ENCODE measurements around the gene EXOC6.
A peak's percentile ranks its signal among the peaks of the same experiment; 100 is the strongest.

The EXOC6 gene

GRCh38 chr10:92834986-92835385 is 13.3 kb upstream of the EXOC6 start:
- DNase-seq: no peak

DNA sequence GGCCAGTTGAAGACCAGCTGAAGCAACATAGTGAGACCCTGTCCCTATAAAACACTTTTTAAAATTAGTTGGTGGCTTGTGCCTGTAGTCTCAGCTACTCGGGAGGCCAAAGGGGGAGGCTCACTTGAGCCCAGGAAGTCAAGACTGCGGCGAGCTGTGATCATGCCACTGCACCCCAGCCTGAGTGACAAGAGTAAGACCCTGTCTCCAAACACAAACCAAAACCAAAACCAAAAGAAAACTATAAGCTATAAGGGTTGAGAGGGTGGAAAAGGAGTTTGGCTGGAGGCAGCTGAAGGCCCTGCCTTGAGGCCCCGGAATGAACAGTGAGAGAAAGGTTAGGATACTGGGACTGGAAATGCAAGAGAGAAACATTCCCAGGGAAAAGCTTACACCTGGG is 10.9 kb upstream of the EXOC6 start:
- no peak for DNase-seq

DNA sequence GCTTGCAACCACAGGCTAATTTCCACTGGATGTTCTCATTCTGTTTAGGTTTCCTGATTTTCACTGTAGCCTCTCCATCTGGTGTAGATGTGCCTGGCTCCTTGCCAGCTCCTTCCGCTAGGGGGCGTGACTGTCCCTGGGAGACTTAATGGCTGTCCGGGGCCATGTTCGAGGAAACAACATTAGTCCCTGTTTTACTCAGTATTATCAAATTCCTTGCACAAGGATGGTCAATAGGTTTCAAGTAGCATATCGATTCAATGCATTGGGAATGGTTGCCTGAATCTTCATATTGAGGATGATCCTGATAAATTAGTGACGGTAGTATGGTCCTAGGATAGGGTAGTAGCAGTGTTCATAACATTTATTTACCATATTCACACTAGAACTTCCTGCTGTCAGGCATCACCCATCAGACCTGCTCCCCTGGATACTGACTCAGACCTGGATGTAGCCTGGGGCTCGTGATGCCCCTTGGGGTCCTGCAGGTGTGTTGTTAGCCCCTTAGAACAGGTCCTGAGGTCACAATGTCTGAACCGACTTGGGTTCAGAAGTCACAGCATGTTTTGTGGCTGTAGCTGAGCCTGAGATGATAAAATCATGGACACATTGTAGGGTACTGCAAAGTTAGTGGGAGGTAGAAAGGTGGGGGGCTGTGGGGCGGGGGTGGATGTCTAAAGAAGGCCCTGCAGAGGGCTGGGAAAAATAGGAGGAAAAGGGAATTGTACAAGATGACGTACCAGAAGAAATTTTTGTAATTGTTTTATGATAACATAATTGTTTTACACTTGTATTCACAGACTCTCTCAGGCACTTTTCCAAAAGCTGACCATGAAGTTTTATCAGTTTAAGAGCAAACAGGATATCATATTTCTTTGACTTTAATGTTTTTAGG is 8.9 kb upstream of the EXOC6 start:
- no peak for DNase-seq

DNA sequence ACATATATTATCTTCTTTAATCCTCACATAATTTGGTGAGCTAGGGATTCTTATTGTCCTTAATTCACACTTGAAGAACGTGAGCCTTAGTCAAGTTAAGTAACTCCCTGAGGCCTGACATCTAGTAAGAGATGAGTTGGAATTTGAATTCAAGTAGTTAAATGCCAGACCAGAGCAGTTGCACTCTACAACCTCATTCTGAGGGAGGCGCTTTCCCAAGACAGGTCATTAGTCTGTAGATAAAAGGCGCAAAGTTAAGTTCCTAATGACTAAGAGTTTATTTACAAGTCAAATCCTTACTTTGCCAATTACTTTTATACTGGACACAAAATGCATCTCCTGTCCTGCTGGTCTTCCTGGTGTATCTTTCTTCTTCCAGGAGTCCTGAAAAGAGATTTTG is 3.6 kb upstream of the EXOC6 start:
- DNase-seq: no peak

DNA sequence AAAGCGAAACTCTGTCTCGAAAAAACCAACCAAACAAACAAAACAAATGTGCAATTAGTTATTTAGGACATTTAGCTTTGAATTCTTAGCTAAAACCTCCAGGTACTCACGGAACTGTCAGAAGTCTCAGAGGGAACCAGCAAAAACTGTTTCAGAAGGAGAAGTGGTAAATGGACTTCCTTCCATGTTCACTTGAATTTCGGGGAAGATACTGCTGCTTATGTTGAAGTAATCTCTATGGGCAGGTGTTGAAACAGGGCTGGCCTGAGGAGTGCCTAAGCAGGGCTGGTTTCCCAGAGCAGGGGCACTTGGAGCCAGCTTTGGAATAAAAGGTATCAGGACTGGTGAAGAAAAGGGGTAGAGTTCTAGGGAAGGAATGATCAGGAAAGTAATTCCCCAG is 2.4 kb upstream of the EXOC6 start:
- no peak for DNase-seq

DNA sequence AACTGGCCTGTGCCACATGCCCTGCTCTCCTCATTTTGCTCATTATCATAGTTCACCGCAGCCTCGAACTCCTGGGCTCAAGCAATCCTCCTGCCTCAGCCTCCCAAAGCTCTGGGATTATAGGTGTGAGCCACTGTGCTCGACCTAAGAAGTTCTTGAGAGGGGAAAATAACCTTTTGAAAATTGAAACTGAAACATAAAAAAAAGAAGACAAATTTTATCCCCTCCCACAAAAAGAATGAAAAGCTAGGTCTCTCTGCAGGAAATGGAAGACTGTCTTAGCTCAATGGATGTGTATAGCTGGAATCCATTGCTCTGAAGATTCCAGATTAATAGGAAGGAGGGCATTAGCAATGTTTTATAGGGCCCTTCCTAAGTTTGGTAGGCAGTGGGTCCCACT is 2.0 kb upstream of the EXOC6 start:
- no peak for DNase-seq

- no peak for DNase-seq
Observed at GRCh38 chr10:92846854-92847201, 1.5 kb upstream of the EXOC6 start.

GRCh38 chr10:92847202-92847864 is 987 bp upstream of the EXOC6 start:
- DNase-seq: peak; percentile 29

GRCh38 chr10:92848037-92848440 is 281 bp upstream of the EXOC6 start:
- no peak for DNase-seq

GRCh38 chr10:92849234-92849525 is 860 bp downstream of the EXOC6 start:
- DNase-seq: no peak

- no peak for DNase-seq
Observed at GRCh38 chr10:92849576-92850090, 1.3 kb downstream of the EXOC6 start.

DNA sequence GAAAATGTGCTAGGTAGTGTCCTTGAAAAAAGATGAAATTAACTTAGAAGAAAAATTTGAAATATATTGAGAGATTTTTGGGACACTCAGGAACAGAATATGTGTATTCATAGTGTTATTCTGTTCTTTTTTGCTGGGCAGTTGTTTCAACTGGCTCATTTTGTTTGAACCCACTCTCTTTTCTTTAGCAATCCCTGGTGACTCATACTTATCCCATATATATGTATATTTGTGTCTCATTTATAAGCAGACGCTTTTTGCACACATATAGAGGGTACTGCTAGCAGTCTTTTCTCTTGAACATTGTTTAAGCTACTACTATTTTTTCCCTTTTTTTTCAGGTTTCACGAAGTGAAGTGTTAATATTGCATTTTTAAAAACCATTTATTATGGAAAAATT is 1.9 kb downstream of the EXOC6 start:
- no peak for DNase-seq

GRCh38 chr10:92851003-92851402 is 2.7 kb downstream of the EXOC6 start:
- no peak for DNase-seq

DNA sequence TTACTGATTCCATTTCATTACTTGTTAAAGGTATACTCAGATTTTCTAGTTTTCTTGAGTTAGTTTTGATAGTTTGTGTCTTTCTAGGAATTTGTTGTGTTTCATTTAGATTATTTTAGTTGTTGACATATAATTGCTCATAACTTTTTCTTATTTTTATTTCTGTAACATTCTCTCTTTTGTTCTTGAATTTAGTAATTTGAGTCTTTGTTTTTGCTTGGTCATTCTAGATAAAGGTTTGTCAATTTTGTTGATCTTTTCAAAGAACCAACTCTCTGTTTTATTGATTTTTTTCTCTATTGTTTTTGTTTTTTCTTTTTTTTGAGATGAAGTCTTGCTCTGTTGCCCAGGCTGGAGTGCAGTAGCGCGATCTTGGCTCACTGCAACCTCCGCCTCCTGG is 7.2 kb downstream of the EXOC6 start:
- no peak for DNase-seq

DNA sequence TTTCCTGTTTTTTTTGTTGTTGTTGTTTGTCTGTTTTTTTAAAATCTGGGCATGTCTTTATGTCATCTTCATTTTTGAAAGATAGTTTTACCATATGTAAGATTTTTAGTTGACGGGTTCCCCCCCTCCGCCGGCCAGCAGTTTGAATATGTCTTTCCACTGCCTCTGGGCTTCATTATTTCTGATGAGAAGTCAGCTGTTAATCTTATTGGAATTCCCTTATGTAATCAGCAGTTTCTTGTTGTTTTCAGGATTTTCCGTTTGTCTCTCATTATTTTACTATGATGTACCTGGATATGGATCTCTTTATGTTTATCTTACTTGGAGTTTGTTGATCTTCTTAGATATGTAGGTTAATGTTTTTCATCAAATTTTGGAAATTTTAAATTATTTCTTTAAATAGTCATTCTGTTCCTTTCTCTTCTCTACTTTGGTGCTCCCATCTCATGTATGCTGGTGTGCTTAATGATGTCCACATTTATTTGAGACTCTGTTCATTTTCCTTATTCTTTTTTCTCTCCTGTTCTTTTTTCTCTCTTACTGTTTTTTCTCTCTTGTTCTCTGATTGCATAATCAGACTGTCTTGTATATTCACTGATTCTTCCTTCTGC is 9.7 kb downstream of the EXOC6 start:
- DNase-seq: no peak

GRCh38 chr10:92867235-92867634 is 18.9 kb downstream of the EXOC6 start:
- DNase-seq: no peak

GRCh38 chr10:92868036-92868435 is 19.7 kb downstream of the EXOC6 start:
- no peak for DNase-seq

GRCh38 chr10:92868557-92868956 is 20.2 kb downstream of the EXOC6 start:
- DNase-seq: no peak

DNA sequence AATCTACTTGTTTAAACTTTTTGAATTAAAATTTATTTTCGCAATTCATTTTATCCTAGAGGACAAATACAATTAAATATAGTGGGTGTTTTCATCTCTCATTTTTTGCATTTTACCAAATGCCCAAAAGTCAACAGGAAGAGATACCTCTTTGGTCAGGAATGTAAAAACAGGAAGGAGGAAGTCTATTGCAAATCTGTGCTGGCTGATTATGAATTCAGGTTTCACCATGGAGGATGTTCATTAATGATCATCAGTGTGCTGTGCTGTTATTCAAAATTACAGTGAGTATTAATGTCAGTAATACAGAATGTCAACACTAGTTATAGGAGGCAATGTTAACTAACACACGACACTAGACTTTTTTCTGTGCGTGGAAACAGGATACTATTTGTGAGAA is 24.7 kb downstream of the EXOC6 start:
- DNase-seq: no peak

- DNase-seq: no peak
Observed at GRCh38 chr10:92876509-92877036, 28.3 kb downstream of the EXOC6 start.

GRCh38 chr10:92880233-92880861 is 32.0 kb downstream of the EXOC6 start:
- peak; percentile 1 for DNase-seq

GRCh38 chr10:92880917-92881316 is 32.6 kb downstream of the EXOC6 start:
- DNase-seq: no peak

DNA sequence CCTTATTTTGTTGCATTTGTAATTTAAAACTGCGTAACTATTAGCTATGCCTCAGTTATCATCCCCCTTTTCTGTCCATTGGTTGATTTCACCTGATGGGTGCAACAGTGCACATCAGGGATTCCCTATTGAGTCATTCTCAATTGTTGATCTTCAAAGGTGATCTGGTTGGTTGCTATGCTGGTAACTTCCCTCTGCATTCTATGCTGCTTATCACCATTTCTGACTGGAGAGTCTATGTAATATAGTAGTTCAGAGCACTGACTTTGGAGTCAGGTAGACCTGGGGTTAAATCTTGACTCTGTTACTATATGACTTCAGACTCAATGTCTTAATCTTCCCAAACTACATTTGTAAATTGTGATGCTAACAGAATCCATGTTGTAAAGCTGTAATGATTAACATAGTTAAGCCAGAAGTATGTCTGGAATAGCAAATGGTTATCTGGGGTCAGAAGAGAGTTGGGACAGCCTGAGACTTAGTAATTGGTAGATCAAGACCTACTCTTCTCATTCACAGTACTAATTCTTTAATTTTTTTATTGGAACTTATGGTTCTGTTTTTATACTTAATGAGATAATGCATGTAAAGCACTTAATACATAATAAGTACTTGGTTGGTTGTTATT is 38.1 kb downstream of the EXOC6 start:
- no peak for DNase-seq
